ENCODE measurements around the gene HNMT. TPM values are rescaled to one million over a fixed set of nuclear protein-coding genes. Genes with fewer than 3 reads are reported as not detected.

The HNMT gene
- polyA plus RNA-seq, 1 donor from 2014 or later, result not detected

DNA sequence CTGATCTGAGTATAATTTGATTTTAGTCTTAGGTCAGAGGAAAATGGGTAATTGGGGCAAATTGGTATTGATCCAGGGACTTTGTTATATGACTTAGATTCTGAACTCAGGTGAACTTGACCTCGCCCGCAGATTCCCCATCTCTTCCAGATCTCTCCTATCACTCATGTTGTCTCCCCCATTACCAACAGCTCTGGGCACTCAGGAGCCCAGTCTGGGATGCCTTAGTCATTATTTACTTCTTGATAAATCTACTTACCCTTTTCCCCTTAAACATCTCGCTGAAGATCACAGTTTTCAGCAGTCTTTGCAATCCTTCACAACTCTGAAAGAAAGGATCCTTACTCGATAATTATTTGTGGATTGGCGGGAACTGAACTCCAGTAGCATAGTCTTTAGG lies 19.6 kb upstream of the HNMT start:
- Histone ChIP-seq H3K79me2 (replicated peaks; ENCODE audit: insufficient read depth, low read length) (no peaks in the 10 kb centered on the region), H3K4me2 (ENCODE audit: low read length) (no peak overlapping the region), H3K9me3 (ENCODE audit: low read length) (no peaks in the 10 kb centered on the region), H3F3A (ENCODE audit: insufficient read depth, low read length, poor library complexity, severe bottlenecking) (no peaks in the 10 kb centered on the region), H3K9me2 (ENCODE audit: insufficient read depth, low read length) (no peaks in the 10 kb centered on the region), H3K27ac (ENCODE audit: low read length) (no peak overlapping the region), H2AFZ (ENCODE audit: low read depth, low read length) (no peak overlapping the region), H4K20me1 (ENCODE audit: insufficient read depth) (no peaks in the 10 kb centered on the region), H3K4me3 (ENCODE audit: low read length) (no peak overlapping the region), H3K36me3 (ENCODE audit: insufficient read depth, low read length) (no peaks in the 10 kb centered on the region), H3K27me3 (ENCODE audit: insufficient read depth, low read depth, low read length) (no peaks in the 10 kb centered on the region), H3K9ac (ENCODE audit: low read length) (no peak overlapping the region)
- TF ChIP-seq, protein P1, sequence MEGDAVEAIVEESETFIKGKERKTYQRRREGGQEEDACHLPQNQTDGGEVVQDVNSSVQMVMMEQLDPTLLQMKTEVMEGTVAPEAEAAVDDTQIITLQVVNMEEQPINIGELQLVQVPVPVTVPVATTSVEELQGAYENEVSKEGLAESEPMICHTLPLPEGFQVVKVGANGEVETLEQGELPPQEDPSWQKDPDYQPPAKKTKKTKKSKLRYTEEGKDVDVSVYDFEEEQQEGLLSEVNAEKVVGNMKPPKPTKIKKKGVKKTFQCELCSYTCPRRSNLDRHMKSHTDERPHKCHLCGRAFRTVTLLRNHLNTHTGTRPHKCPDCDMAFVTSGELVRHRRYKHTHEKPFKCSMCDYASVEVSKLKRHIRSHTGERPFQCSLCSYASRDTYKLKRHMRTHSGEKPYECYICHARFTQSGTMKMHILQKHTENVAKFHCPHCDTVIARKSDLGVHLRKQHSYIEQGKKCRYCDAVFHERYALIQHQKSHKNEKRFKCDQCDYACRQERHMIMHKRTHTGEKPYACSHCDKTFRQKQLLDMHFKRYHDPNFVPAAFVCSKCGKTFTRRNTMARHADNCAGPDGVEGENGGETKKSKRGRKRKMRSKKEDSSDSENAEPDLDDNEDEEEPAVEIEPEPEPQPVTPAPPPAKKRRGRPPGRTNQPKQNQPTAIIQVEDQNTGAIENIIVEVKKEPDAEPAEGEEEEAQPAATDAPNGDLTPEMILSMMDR (IDR thresholded peaks at IDR 0.05; ENCODE audit: poor library complexity, severe bottlenecking), result no peak
- TF ChIP-seq MXI1 (conservative IDR thresholded peaks at IDR 0.05; ENCODE audit: poor library complexity, severe bottlenecking) (no peak), EP300 (conservative IDR thresholded peaks at IDR 0.05; ENCODE audit: poor library complexity, severe bottlenecking) (no peak), RAD21 (conservative IDR thresholded peaks at IDR 0.05) (no peak), EZH2 (IDR thresholded peaks at IDR 0.05; ENCODE audit: borderline replicate concordance, insufficient read depth, low read length, poor library complexity, severe bottlenecking) (no peak), TAF1 (IDR thresholded peaks at IDR 0.05; ENCODE audit: low read depth) (no peak), REST (IDR thresholded peaks at IDR 0.05; ENCODE audit: borderline replicate concordance) (no peak), SMC3 (conservative IDR thresholded peaks at IDR 0.05; ENCODE audit: poor library complexity) (no peak), POLR2AphosphoS5 (IDR thresholded peaks at IDR 0.05) (no peak)

DNA sequence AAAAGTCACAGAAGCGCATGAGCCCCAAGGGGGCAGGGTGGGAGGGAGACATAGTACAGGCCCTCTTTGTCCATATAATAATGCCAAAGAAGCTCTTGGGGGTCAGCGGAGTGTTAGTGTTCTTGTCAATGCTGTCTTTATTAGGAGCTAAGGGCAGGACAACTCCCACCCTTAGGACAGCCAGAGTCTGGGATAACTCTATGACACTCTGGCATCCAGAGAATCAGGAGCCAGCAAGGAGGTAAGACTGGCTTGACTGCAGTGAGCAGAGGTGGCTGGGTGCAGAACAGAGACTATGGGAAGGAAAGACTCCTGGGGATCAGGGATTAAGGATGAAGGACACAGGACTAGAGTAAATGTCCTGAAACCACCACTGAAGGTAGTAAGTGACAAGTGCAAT lies 19.0 kb upstream of the HNMT start:
- no peaks in the 10 kb centered on the region for H3K9me3 ChIP-seq (ENCODE audit: low read length)
- TF ChIP-seq EZH2 (IDR thresholded peaks at IDR 0.05; ENCODE audit: borderline replicate concordance, insufficient read depth, low read length, poor library complexity, severe bottlenecking), result no peak
- no peak for TF ChIP-seq POLR2AphosphoS5 (IDR thresholded peaks at IDR 0.05)
- no peak for TF ChIP-seq MXI1 (conservative IDR thresholded peaks at IDR 0.05; ENCODE audit: poor library complexity, severe bottlenecking)
- TF ChIP-seq, protein P1 (IDR thresholded peaks at IDR 0.05; ENCODE audit: poor library complexity, severe bottlenecking), result no peak
- no peak for TF ChIP-seq TAF1 (IDR thresholded peaks at IDR 0.05; ENCODE audit: low read depth)
- TF ChIP-seq REST (IDR thresholded peaks at IDR 0.05; ENCODE audit: borderline replicate concordance), result no peak
- no peak for TF ChIP-seq SMC3 (conservative IDR thresholded peaks at IDR 0.05; ENCODE audit: poor library complexity)
- no peak for TF ChIP-seq EP300 (conservative IDR thresholded peaks at IDR 0.05; ENCODE audit: poor library complexity, severe bottlenecking)
- TF ChIP-seq RAD21 (conservative IDR thresholded peaks at IDR 0.05), result no peak
- no peaks in the 10 kb centered on the region for H3K79me2 ChIP-seq (replicated peaks; ENCODE audit: insufficient read depth, low read length)
- no peak overlapping the region for H3K27ac ChIP-seq (ENCODE audit: low read length)
- no peak overlapping the region for H3K4me3 ChIP-seq (ENCODE audit: low read length)
- H2AFZ ChIP-seq (ENCODE audit: low read depth, low read length), result no peak overlapping the region
- no peaks in the 10 kb centered on the region for H3K9me2 ChIP-seq (ENCODE audit: insufficient read depth, low read length)
- no peaks in the 10 kb centered on the region for H3K27me3 ChIP-seq (ENCODE audit: insufficient read depth, low read depth, low read length)
- H3K4me2 ChIP-seq (ENCODE audit: low read length), result no peak overlapping the region
- H3F3A ChIP-seq (ENCODE audit: insufficient read depth, low read length, poor library complexity, severe bottlenecking), result no peaks in the 10 kb centered on the region
- H4K20me1 ChIP-seq (ENCODE audit: insufficient read depth), result no peaks in the 10 kb centered on the region
- no peaks in the 10 kb centered on the region for H3K36me3 ChIP-seq (ENCODE audit: insufficient read depth, low read length)
- no peak overlapping the region for H3K9ac ChIP-seq (ENCODE audit: low read length)
